ENCODE data around the gene OXCT1. TPM values are rescaled to one million over a fixed set of nuclear protein-coding genes. Genes with fewer than 3 reads are reported as not detected.

Gene OXCT1
- total RNA-seq, 6 experiments from 2014 or later = 40.4 to 44.0 (median 40.8) TPM

DNA sequence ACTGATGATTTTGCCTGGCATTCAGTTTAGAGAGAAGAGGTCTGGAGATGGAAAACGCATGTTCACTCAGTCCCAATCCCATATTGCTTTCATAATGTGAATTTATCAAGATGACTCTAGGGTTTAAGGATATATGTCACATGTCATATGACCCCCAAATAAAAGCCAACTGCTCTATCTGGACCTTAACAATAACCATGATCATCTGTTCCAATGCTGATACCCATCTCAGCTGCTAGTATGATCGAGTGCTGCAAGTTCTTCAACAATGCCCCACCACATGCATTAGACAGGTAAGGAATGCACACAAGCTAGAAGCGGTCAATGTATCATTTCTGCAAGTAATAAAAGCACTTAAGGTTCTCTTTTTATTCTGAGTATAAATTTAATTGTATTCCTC, 91.8 kb downstream of the OXCT1 start:
- DNase-seq = no peak
- Mint-ChIP-seq H3K27ac (no peak overlapping the region), H3K9me3 (no peaks in the 10 kb centered on the region), H3K36me3 (ENCODE audit: low read depth) (0 out of 2 replicates have a peak, but pooled peaks cover 4% of the 10 kb centered on the region), H3K4me3 (no peak overlapping the region), H3K27me3 (ENCODE audit: insufficient read depth) (no peaks in the 10 kb centered on the region; the same call in 1 of the 2 replicates), H3K4me1 (ENCODE audit: low read depth) (0 out of 2 replicates have a peak, but pooled peaks cover 4% of the 10 kb centered on the region)
- TF ChIP-seq, protein P1, sequence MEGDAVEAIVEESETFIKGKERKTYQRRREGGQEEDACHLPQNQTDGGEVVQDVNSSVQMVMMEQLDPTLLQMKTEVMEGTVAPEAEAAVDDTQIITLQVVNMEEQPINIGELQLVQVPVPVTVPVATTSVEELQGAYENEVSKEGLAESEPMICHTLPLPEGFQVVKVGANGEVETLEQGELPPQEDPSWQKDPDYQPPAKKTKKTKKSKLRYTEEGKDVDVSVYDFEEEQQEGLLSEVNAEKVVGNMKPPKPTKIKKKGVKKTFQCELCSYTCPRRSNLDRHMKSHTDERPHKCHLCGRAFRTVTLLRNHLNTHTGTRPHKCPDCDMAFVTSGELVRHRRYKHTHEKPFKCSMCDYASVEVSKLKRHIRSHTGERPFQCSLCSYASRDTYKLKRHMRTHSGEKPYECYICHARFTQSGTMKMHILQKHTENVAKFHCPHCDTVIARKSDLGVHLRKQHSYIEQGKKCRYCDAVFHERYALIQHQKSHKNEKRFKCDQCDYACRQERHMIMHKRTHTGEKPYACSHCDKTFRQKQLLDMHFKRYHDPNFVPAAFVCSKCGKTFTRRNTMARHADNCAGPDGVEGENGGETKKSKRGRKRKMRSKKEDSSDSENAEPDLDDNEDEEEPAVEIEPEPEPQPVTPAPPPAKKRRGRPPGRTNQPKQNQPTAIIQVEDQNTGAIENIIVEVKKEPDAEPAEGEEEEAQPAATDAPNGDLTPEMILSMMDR (IDR thresholded peaks at IDR 0.05) = no peak

DNA sequence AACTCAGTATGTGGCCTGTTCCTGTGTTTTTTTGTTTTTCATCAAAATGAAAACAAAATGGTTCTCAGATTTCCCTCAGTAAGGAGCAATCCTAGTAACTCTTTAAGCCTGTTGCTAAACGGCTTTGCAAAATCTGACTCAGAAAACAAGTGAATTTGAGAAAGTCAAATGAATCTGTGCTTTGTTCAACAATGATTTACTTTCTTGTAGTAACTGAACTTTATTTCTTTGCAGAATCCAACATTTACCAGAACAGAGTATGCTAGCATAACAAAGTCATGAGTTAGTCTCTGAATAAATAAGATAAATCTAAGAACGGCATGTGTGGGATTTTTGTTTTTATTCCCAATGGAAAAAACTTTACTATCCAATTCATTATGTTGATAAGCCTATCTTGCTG, 93.8 kb downstream of the OXCT1 start:
- no peak for DNase-seq
- Mint-ChIP-seq H3K4me3 (no peak overlapping the region), H3K27ac (no peak overlapping the region), H3K27me3 (ENCODE audit: insufficient read depth) (no peaks in the 10 kb centered on the region; the same call in 1 of the 2 replicates), H3K4me1 (ENCODE audit: low read depth) (peaks cover 12% of the 10 kb centered on the region), H3K36me3 (ENCODE audit: low read depth) (no peaks in the 10 kb centered on the region), H3K9me3 (no peaks in the 10 kb centered on the region)
- TF ChIP-seq, protein P1 (IDR thresholded peaks at IDR 0.05) = no peak

DNA sequence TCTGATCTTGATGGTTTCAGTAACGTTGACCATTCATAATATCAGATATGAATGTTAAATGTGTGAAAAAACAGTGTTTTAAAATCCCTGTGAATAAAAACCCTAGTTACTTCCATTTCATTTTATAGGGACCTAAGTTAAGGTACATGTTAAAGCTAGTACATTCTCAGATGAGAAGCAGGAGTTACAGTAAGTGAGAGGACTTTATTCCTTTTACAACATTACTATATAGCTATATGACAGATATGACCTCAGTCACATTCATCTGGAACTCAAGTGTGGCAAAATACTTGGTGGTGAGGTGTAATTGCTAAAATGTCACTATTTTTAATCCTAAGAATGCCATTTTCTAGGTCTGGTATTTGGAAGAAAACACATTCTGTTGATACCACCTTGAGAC, 96.4 kb downstream of the OXCT1 start:
- Mint-ChIP-seq H3K4me1 (ENCODE audit: low read depth) (peaks cover 12% of the 10 kb centered on the region), H3K27me3 (ENCODE audit: insufficient read depth) (no peaks in the 10 kb centered on the region; the same call in 1 of the 2 replicates), H3K4me3 (no peak overlapping the region), H3K27ac (no peak overlapping the region), H3K36me3 (ENCODE audit: low read depth) (no peaks in the 10 kb centered on the region), H3K9me3 (no peaks in the 10 kb centered on the region)
- TF ChIP-seq, protein P1 (IDR thresholded peaks at IDR 0.05) = no peak
- DNase-seq = no peak

DNA sequence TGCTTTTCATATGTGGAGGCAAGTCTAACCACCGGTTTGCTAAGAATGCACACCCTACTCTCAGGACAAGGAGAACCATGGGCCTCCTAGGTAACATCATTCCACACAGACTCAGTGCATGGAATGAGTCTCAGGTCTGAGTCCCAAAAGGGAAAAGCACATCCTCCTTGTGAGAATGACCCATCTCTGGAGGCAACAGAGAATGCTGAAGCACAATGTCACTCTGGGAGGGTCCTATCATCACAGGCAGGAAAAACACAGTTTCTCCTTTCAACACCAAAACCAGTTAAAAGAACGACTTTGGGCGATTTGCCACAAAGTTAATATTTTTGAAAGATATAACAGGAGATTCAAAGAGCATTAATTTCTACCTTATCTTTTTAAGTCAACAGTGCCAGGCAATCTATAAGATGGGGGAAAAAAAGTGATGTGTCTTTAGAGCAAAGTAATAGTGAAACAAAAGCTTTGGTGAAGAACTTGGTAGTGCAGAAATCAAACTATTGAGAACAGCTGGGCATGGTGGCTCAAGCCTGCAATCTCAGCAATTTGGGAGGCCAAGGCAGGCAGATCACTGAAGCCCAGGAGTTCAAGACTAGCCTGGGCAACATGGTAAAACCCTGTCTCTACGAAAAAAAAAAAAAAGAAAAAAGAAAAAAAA, 97.3 kb downstream of the OXCT1 start:
- TF ChIP-seq, protein P1 (IDR thresholded peaks at IDR 0.05) = no peak
- H3K36me3 Mint-ChIP-seq (ENCODE audit: low read depth) = no peaks in the 10 kb centered on the region
- H3K9me3 Mint-ChIP-seq = no peaks in the 10 kb centered on the region
- H3K27me3 Mint-ChIP-seq (ENCODE audit: insufficient read depth) = no peaks in the 10 kb centered on the region; the same call in 1 of the 2 replicates
- H3K4me1 Mint-ChIP-seq (ENCODE audit: low read depth) = peaks cover 12% of the 10 kb centered on the region
- no peak overlapping the region for H3K27ac Mint-ChIP-seq
- no peak overlapping the region for H3K4me3 Mint-ChIP-seq
- DNase-seq = no peak

DNA sequence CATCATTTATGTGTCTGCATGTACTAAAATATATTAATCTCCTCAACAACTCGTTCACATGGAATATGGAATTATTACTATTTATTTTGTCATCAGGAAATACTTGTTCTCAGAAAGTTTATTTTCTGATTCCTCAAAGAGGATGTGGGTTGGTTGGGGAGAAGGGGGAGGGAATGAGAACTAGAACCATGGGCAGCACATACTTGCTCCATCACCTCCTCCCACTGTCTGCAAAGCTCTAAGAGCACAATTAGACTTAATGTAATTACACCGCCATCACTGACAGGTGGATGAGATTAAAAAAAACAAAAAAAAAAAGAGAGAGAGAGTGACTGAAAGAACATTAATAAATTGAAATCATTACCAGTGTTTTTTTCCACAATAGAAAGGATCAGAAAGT, 98.2 kb downstream of the OXCT1 start:
- Mint-ChIP-seq H3K9me3 (no peaks in the 10 kb centered on the region), H3K4me1 (ENCODE audit: low read depth) (peaks cover 12% of the 10 kb centered on the region), H3K27me3 (ENCODE audit: insufficient read depth) (no peaks in the 10 kb centered on the region; the same call in 1 of the 2 replicates), H3K4me3 (no peak overlapping the region), H3K27ac (no peak overlapping the region), H3K36me3 (ENCODE audit: low read depth) (no peaks in the 10 kb centered on the region)
- TF ChIP-seq, protein P1 (IDR thresholded peaks at IDR 0.05) = no peak
- DNase-seq = no peak

All from HFFc6 (cell line).